GM12891 (cell line): ENCODE data around the gene OSMR.
A peak's percentile ranks its signal among the peaks of the same experiment; 100 is the strongest.

ENCODE experiments used
- DNase-seq: peaks from one replicate; pipeline ENCODE4 v3.0.0; 2011; ENCODE audit warnings: low spot score; ENCODE audit not compliant: insufficient read length
- FAIRE-seq: peaks from 2 replicates; lab custom pipeline; 2011; peaks lifted over from hg19 to GRCh38; lab: Jason Lieb, UNC
- PAX5 ChIP-seq: IDR thresholded peaks from 2 replicates; pipeline ENCODE4 v1.6.1; 2011; ENCODE audit warnings: low read length, moderate library complexity, mild to moderate bottlenecking; ENCODE audit not compliant: insufficient read depth, severe bottlenecking
- POLR2A ChIP-seq: IDR thresholded peaks from 2 replicates; pipeline ENCODE4 v1.6.1; 2011; ENCODE audit warnings: low read depth, low read length, control low read depth
- POLR2AphosphoS5 ChIP-seq: IDR thresholded peaks from 2 replicates; pipeline ENCODE4 v1.6.1; 2011; ENCODE audit warnings: low read depth, low read length, control low read depth
- POU2F2 ChIP-seq: IDR thresholded peaks from 2 replicates; pipeline ENCODE4 v1.6.1; 2011; ENCODE audit warnings: low read depth, mild to moderate bottlenecking, control low read depth, low read length, moderate library complexity
- SPI1 ChIP-seq: IDR thresholded peaks from 2 replicates; pipeline ENCODE4 v1.6.1; 2011; ENCODE audit warnings: low read depth, low read length, control low read depth
- TAF1 ChIP-seq: IDR thresholded peaks from 2 replicates; pipeline ENCODE4 v1.6.1; 2011; ENCODE audit warnings: low read depth, low read length, control low read depth

The OSMR gene

GRCh38 chr5:38807570-38808483, 38.0 kb upstream of the OSMR start:
- no peak for DNase-seq
- no peak for TF ChIP-seq POLR2A
- TF ChIP-seq SPI1 = no peak
- FAIRE-seq = no peak

- no peak for TF ChIP-seq POLR2A
- no peak for TF ChIP-seq POLR2AphosphoS5
- TF ChIP-seq POU2F2 = no peak
- TF ChIP-seq TAF1 = no peak
- no peak for TF ChIP-seq SPI1
- no peak for TF ChIP-seq PAX5
- DNase-seq (no peak), FAIRE-seq (no peak)
Measured at GRCh38 chr5:38808666-38809343, 37.0 kb upstream of the OSMR start.

- no peak for FAIRE-seq
Measured at GRCh38 chr5:38809388-38810359, 36.1 kb upstream of the OSMR start.

GRCh38 chr5:38814879-38815278, 30.9 kb upstream of the OSMR start:
- no peak for TF ChIP-seq PAX5
- FAIRE-seq (no peak), DNase-seq (no peak)

More at GRCh38 chr5:38809388-38810359, 36.1 kb upstream of the OSMR start:
- TF ChIP-seq PAX5 = no peak
- TF ChIP-seq TAF1 = no peak
- no peak for TF ChIP-seq POU2F2
- TF ChIP-seq SPI1 = no peak
- TF ChIP-seq POLR2A = no peak
- TF ChIP-seq POLR2AphosphoS5 = no peak
- DNase-seq = peak; percentile 56

DNA sequence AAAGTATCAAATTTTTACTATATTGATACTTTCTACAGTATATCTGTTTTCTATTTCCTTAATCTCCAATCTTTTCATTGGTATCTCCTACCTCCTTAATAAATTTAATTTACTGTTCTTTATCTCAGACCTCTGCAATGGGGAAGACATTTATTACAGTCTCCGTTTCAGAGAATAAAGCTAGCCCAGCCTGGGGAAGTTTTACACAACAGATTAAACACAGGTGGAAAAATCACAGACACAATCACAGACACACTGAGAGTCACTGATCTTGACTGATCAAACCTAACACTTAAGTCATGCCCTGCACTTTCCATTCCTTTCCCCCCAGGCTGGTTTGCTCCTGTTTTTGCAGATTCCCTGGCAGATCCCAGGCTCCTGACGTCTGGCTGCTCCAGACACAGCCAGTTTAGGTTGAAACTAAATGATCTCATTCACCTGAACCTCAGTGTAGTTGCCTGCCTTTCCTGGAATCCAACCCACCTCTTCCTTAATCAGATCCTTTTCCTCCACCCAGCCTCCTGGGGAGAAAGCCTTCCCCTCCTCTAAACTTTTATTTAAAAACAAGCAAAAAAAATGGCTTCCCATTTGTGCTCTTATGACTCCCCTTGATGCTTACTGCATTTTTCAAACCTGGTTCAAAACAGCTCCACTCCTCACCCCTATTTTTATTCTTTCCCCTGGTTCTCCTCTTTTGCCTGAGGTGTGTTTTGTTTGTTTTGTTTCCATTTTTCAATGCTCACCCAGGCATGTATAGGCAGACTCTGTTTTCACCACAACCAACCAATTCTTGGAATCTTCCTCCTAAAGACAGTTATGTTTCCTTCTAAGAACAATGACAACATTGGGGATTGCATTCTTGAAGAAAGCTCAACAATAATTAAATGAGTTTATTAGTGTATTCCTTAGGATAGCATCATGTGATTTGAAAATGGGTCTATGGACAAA, 29.5 kb upstream of the OSMR start:
- no peak for DNase-seq
- no peak for TF ChIP-seq TAF1
- no peak for TF ChIP-seq POU2F2
- FAIRE-seq = no peak

- DNase-seq (no peak), FAIRE-seq (no peak)
- no peak for TF ChIP-seq POU2F2
- TF ChIP-seq SPI1 = no peak
- TF ChIP-seq PAX5 = no peak
- no peak for TF ChIP-seq TAF1
- no peak for TF ChIP-seq POLR2AphosphoS5
- no peak for TF ChIP-seq POLR2A
Measured at GRCh38 chr5:38821679-38822078, 24.1 kb upstream of the OSMR start.

DNA sequence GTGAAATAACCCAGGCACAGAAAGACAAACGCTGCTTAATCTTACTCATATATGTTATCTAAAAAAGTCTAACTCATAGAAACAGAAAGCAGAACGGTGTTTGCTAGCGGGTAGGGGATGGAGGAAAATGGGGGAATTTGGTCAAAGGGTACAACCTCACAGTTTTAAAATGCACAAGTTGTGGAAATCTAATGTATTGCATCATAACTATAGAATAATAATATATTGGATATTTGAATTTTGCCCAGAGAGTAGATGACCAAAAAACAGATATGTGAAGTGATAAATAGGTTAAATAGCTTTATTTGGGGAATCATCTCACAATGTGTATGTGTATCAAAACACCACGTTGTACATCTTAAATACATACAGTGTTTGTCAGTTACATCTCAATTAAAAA, 22.3 kb upstream of the OSMR start:
- TF ChIP-seq POU2F2 = no peak
- no peak for TF ChIP-seq POLR2AphosphoS5
- no peak for TF ChIP-seq TAF1
- TF ChIP-seq SPI1 = no peak
- no peak for TF ChIP-seq POLR2A
- TF ChIP-seq PAX5 = no peak
- no peak for FAIRE-seq
- DNase-seq = no peak

DNA sequence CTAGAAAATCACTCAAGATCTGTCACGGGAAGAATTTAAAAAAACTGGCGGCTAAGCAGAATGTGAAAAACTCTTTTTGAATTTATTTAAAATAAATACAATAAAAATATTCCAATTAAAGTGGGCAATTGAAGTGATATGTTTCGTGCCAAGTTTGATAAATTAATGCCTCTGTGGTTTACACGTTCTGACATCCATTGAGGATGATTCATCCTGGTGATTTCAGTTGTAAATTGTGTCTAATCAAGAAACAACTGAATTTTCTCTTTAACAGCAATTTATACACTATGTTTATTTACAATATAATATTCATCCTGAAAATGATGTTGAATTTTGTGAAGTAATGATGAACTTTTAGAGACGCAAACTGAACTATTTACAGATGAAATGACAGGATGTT, 21.0 kb upstream of the OSMR start:
- FAIRE-seq (no peak), DNase-seq (no peak)

GRCh38 chr5:38825494-38825893, 20.3 kb upstream of the OSMR start:
- FAIRE-seq (no peak), DNase-seq (no peak)
- TF ChIP-seq POU2F2 = no peak
- TF ChIP-seq SPI1 = no peak
- no peak for TF ChIP-seq TAF1
- no peak for TF ChIP-seq POLR2A
- no peak for TF ChIP-seq PAX5
- no peak for TF ChIP-seq POLR2AphosphoS5

More for the DNA sequence above, 21.0 kb upstream of the OSMR start:
- TF ChIP-seq POLR2A (no peak), POLR2AphosphoS5 (no peak), TAF1 (no peak), SPI1 (no peak), POU2F2 (no peak), PAX5 (no peak)
